Stimulated activated CD8-positive, alpha-beta memory T cell treated with anti-CD3 and anti-CD28 coated beads, Interleukin-4, amount 100 ng/mL, for 1 hour (primary cell): Measurements from ENCODE around the gene HAVCR1.
"Not testable (repeated sequence)": the region's sequence is repeated elsewhere in the genome, so short reads cannot be mapped to it uniquely, and the experiment has no call there.

Source experiments
- DNase-seq, 2 donors: peaks; one replicate each; pipeline ENCODE4 v3.0.0-alpha.2; 2020; ENCODE audit warnings: low read depth in 2 of 2, low spot score in 1 of 2

The HAVCR1 gene

GRCh38 chr5:157050050-157050449 is 8.9 kb downstream of the HAVCR1 start:
- DNase-seq = no peak

DNA sequence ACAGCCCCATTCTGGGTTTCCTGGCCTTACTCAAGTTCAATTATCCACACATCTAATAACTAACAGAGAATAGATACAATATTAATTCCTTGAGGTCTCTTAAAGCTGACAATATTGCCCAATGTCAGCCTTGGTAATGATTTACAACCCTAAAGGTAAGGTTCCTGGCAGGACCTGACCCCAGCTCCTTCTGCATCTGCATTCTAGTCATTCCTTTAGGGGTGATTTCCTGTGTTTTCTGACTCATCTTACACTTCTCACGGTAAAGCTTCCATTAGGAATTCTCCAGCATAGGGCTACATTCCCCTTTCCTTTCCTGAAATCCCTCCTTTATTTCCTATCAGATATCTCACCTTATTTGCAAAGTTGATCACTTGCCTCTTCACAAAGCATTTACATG is 9.3 kb downstream of the HAVCR1 start:
- no peak for DNase-seq

DNA sequence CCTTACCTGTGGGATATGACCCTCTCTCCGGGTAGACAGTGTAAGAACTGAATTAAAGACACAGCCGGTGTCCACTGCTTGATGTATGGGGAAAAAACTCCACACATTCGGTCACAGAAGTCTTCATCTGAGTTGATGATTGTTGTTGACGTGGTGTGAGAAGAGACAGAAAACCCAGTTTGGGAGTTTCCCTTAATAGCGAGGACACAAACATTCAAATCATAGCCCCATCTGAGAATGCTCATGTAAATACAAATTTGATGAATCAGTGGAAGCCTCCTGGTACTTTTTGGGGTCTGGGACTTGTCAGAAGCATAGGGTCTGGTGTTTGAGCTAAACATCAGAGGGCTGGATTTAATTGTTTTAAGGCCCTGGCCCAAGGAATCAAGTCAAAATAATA is 11.0 kb downstream of the HAVCR1 start:
- DNase-seq = no peak

DNA sequence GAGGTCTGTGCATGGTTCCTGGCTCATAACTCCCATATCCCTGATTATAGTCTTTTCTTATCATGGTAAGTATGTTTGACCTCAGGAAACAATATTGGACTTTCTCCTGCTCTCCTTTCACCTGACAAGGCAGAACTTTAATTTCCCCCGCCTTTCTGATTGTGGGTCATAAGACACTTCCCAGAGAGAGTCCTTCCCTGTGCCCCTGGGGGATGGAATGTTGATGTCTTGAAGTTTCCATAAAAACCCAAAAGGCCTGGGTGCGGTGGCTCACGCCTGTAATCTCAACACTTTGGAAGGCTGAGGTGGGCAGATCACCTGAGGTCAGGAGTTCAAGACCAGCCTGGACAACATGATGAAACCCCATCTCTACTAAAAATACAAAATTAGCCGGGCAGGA is 11.9 kb downstream of the HAVCR1 start:
- not testable (repeated sequence) for DNase-seq

DNA sequence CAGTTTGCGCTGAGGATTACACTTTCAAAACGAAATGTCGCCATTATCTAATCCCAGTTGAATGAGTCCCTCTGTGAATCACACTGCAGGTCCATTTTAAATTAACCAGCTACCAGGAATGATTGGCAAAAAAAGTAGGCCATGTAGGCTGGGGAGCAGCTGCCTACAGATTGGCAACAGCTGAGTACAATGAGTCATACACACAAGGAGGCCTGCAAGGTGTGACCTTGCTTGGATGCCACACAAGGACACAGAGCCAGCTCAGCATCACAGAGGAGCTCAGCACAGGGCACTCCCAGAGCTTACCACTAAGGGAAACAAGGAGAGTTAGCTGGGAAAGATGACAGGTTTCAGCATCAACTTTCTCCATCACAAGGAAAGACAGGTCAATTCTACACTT is 12.9 kb downstream of the HAVCR1 start:
- no peak for DNase-seq

DNA sequence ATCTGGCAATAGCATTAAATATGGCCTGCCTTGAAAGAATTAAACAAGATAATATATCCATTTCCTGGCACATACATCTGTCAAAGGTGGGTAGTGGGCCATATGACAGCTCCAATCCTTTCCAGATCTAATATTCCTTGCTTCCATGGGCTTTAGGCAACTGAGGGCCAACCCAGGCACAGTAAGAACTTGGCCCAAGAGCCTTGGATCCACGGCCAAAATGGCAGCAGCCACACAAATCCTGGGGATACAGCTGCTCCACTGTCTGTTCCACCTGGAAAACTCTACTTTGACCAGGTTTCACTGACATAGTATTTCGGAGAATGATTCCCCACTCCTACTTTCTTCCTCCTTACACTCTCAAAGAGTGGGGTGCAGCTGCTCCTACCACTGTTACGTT is 13.3 kb downstream of the HAVCR1 start:
- DNase-seq = no peak

DNA sequence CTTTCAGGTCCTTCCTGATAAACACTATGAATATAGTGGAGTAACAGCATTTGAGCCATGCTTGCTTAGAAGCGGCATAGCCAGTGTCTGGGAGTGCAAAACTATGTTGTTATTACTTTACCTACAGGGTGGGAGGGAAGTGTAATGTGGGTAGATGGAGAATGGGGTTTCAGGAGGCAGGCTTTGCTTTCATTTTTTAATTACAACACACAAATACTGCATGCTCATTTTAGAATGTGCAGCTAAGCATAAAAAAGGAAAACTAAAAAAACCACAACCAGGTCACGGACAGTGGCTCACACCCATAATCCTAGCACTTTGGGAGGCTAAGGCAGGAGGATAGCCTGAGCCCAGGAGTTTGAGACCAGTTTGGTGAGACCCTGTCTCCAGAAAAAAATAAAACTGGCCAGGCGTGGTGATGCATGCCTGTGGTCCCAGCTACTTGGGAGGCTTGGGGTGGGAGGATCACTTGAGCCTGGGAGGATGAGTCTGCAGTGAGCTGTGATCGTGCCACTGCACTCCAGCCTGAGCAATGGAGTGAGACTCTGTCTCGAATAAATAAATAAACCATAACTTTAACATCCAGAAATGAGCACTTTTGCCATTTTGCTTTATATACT is 20.2 kb downstream of the HAVCR1 start:
- DNase-seq = no peak

DNA sequence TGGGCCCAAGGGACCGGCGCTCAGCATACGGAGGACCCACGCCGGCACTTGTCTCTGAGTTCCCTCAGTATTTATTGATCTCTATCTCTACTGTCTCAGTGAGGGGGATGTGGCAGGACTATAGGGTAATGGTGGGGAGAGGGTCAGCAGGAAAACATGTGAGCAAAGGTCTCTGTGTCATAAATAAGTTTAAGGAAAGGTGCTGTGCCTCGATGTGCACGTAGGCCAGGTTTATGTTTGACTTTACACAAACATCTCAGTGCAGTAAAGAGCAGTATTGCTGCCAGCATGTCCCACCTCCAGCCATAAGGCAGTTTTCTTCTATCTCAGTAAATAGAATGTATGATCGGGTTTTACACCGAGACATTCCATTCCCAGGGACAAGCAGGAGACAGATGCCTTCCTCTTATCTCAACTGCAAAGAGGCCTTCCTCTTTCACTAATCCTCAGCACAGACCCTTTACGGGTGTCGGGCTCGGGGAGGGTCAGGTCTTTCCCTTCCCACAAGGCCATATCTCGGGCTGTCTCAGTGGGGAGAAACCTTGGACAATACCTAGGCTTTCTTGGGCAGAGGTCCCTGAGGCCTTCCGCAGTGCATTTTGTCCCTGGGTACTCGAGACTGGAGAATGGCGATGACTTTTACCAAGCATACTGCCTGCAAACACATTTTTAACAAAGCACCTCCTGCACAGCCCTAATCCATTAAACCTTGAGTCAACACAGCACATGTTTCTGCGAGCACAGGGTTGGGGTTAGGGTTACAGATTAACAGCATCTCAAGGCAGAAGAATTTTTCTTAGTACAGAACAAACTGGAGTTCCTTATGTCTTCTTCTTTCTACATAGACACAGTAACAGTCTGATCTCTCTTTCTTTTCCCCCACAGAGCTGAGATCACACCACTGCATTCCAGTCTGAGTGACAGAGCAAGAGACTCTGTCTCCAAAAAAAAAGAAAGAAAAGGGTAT is 24.5 kb downstream of the HAVCR1 start:
- not testable (repeated sequence) for DNase-seq

- DNase-seq = no peak
These were observed 25.8 kb downstream of the HAVCR1 start for GRCh38 chr5:157033071-157033583.

DNA sequence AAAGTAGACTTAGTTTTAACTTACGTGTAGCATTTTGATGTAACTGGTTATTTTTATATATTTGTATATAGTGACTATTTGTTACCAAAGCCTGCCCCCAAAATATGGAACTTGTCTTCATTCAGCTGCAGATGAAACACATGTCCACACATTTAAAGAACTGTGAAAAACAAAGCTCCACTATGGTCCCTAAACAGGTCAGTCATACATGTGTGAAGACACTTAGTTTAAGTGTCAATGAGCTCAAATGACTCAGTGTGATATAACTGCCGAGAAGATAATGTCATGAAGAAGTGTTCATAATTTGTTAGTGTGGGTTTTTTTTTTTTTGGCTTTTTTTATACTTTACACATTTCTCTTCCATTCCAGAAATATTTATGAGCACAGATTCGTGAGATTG is 28.2 kb downstream of the HAVCR1 start:
- DNase-seq = no peak

GRCh38 chr5:157029457-157029856 is 29.5 kb downstream of the HAVCR1 start:
- DNase-seq = no peak

DNA sequence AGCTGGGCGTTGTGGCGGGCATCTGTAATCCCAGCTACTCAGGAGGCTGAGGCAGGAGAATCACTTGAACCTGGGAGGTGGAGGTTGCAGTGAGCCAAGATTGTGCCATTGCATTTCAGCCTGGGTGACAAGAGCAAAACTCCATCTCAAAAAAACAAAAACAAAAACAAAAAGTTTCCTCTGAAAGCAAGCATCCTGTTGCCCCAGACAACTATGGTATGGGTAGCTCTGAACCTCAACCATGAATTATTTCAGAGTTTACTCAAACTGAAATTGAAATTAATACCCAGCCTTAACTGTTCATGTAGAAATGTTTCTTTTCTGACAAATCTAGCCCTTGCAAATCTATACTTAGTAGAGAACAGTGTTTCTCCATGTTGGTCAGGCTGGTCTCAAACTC is 31.3 kb downstream of the HAVCR1 start:
- DNase-seq = not testable (repeated sequence)

GRCh38 chr5:157026789-157027424 is 32.0 kb downstream of the HAVCR1 start:
- no peak for DNase-seq

DNA sequence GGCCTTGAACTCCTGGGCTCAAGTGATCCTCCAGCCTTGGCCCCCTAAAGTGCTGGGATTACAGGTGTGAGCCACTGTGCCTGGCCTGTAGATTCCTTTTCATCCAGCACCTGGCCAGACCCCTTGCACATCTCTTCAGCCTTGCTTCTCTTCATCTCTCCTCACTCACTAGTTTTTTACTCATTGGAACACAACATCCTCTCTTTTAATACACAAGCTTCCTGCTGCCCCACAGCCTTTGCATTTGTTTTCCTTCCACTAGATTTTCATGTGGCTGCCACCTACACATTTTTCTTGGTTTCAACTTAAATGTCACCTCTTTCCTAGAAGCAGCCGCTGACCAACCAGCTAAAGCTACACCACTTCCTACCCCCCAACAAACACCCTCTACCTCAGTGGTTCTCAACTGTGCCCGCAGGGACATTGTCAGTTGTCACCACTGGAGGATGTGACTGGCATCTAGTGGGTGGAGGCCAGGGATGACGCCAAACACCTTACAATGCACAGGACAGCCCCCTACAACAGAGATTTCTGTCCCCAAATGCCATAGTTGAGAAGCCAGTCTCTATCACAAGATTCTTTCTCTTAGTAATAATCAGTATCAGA is 33.7 kb downstream of the HAVCR1 start:
- DNase-seq = peak; percentile 10 to 39

GRCh38 chr5:157024208-157024959 is 34.5 kb downstream of the HAVCR1 start:
- DNase-seq = no peak

DNA sequence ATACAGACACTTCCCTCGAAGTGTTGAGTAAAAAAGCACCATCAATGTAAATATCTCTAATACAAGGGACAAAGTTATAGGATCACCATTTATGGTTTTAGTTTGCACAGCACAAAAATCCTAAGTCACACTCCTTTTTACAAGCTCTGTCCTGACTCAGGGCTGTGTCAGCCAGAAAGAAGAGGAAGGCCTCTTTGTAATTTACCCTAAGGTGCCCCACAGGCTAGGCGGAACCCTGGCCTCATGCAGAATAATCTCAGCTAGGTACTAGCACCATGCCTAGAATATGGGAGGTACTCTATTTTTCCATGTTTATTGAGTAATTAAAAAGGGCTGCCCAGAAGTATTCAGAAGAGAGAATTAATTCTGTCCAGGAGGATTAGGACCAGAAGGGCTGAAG is 36.9 kb downstream of the HAVCR1 start:
- no peak for DNase-seq

GRCh38 chr5:157020511-157021222 is 38.2 kb downstream of the HAVCR1 start:
- no peak for DNase-seq

GRCh38 chr5:157020002-157020401 is 38.9 kb downstream of the HAVCR1 start:
- no peak for DNase-seq

DNA sequence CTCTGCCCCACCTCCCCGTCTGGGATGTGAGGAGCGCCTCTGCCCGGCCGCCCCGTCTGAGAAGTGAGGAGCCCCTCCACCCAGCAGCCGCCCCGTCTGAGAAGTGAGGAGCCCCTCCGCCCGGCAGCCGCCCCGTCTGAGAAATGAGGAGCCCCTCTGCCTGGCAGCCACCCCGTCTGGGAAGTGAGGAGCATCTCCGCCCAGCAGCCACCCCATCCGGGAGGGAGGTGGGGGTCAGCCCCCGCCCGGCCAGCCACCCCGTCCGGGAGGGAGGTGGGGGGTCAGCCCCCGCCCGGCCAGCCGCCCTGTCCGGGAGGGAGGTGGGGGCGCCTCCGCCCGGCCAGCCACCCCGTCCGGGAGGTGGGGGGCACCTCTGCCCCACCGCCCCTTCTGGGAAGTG is 44.8 kb downstream of the HAVCR1 start:
- DNase-seq = not testable (repeated sequence)

DNA sequence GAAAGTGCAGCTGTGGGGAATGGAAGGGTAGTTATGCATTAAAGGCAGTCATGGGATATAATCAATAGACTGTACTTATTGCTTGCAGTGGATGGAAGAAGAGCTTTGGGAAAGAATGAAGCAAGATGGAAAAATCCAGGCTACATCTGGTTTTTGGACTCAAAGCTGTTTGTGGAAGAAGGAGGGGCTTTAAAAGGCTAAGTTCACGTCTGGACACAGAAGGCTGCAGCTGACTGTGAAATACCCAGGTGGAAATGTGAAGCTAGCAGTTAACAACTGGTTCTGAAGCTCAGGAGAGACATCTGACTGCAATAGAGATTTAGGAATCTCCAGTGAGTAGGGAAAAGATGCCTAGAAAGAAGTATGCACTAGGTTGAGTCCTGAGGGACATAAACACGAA is 52.7 kb downstream of the HAVCR1 start:
- DNase-seq = no peak
